OCI-LY7 (cell line): Measurements from ENCODE around the gene ADAMTS13.

Experiments used
- EZH2phosphoT487 ChIP-seq: fragments of 200-600 bp; sonication (generic); IDR thresholded peaks from 2 replicates; pipeline ENCODE4 v1.6.1; 2018; ENCODE audit warnings: low read depth, borderline replicate concordance, mild to moderate bottlenecking, mixed run types, antibody characterized with exemption, low read length, moderate library complexity, mixed read lengths
- TF ChIP-seq, protein P1 (sequence below): fragments of 200-600 bp; sonication (generic); conservative IDR thresholded peaks from 2 replicates; pipeline ENCODE4 v1.5.1; 2014; ENCODE audit warnings: mild to moderate bottlenecking, antibody characterized with exemption, low read length, moderate library complexity, mixed read lengths

DNA sequence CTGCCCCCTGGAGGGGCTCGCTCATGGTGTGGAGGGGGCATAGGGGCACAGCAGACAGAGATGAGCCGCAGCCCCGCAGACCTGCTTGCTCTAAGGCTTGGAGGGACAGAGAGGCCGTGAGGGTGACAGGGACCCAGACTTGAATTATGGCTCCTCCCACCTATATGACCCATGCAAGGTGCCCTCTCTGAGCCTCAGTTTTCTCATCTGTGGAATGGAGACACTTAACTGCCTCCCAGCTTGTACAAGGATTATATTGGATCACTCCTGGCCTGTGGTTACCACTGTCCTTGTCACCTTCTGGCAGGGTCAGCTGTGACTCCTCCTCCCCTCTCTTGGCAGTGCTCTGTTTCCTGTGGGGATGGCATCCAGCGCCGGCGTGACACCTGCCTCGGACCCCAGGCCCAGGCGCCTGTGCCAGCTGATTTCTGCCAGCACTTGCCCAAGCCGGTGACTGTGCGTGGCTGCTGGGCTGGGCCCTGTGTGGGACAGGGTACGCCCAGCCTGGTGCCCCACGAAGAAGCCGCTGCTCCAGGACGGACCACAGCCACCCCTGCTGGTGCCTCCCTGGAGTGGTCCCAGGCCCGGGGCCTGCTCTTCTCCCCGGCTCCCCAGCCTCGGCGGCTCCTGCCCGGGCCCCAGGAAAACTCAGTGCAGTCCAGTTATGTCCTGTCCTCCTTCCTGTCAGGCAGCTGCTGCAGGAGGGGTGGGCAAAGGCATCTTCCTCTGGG, 32.9 kb downstream of the ADAMTS13 start:
- TF ChIP-seq, protein P1, sequence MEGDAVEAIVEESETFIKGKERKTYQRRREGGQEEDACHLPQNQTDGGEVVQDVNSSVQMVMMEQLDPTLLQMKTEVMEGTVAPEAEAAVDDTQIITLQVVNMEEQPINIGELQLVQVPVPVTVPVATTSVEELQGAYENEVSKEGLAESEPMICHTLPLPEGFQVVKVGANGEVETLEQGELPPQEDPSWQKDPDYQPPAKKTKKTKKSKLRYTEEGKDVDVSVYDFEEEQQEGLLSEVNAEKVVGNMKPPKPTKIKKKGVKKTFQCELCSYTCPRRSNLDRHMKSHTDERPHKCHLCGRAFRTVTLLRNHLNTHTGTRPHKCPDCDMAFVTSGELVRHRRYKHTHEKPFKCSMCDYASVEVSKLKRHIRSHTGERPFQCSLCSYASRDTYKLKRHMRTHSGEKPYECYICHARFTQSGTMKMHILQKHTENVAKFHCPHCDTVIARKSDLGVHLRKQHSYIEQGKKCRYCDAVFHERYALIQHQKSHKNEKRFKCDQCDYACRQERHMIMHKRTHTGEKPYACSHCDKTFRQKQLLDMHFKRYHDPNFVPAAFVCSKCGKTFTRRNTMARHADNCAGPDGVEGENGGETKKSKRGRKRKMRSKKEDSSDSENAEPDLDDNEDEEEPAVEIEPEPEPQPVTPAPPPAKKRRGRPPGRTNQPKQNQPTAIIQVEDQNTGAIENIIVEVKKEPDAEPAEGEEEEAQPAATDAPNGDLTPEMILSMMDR, result no peak
- TF ChIP-seq EZH2phosphoT487, result no peak
